HUES6 (cell line): ENCODE measurements around the gene EP300.
"Not testable (repeated sequence)": the region's sequence is repeated elsewhere in the genome, so short reads cannot be mapped to it uniquely, and the experiment has no call there.

Source experiments
- H3K27ac ChIP-seq: 2 replicates; pipeline ENCODE4 v1.7.0; 2013; ENCODE audit warnings: low read depth, mild to moderate bottlenecking, low read length, inconsistent platforms
- H3K27me3 ChIP-seq: 2 replicates; pipeline ENCODE4 v1.6.1; 2013; ENCODE audit warnings: low read length; ENCODE audit not compliant: control insufficient read depth, insufficient read depth
- H3K36me3 ChIP-seq: 2 replicates; pipeline ENCODE4 v1.6.1; 2013; ENCODE audit warnings: low read length; ENCODE audit not compliant: control insufficient read depth, insufficient read depth
- H3K4me1 ChIP-seq: 2 replicates; pipeline ENCODE4 v1.6.1; 2013; ENCODE audit warnings: low read length; ENCODE audit not compliant: control insufficient read depth, insufficient read depth
- H3K4me3 ChIP-seq: 2 replicates; pipeline ENCODE4 v1.5.1; 2013; ENCODE audit warnings: low read depth, low read length
- H3K9ac ChIP-seq: one replicate; pipeline ENCODE4 v1.6.1; 2013; ENCODE audit warnings: mild to moderate bottlenecking, low read length
- H3K9me3 ChIP-seq: 2 replicates; pipeline ENCODE4 v1.6.1; 2013; ENCODE audit warnings: low read depth, low read length; ENCODE audit not compliant: control insufficient read depth, insufficient read depth

The EP300 gene

DNA sequence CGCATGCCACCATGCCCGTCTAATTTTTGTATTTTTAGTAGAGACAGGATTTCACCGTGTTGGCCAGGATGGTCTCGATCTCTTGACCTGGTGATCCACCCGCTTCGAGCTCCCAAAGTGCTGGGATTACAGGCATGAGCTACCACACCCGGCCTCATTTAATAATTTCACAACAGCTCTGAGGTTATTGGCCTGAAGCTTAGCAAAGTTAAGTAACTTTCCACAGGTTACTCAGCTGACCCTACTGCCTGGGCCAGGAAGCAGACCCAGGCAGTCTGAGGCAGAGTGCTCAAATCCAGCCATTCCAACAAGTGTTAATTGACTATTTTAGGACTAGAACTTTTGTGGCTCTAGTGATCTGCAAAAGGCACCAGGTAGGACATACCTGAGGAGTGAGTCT, 60.5 kb downstream of the EP300 start:
- Histone ChIP-seq H3K27ac (no peak overlapping the region), H3K9ac (no peak overlapping the region), H3K27me3 (no peaks in the 10 kb centered on the region), H3K36me3 (peaks cover 100% of the 10 kb centered on the region), H3K4me1 (no peaks in the 10 kb centered on the region), H3K4me3 (no peak overlapping the region), H3K9me3 (no peaks in the 10 kb centered on the region)

DNA sequence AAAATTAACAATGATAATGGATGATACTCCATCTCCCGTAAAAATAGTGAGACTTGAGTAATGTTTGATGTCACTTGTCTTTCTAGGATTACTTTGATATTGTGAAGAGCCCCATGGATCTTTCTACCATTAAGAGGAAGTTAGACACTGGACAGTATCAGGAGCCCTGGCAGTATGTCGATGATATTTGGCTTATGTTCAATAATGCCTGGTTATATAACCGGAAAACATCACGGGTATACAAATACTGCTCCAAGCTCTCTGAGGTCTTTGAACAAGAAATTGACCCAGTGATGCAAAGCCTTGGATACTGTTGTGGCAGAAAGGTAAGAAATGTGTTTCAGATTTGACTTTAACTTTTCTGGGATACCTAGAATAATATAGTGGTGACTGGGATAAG, 64.7 kb downstream of the EP300 start:
- Histone ChIP-seq H3K36me3 (peaks cover 98% of the 10 kb centered on the region), H3K9me3 (no peaks in the 10 kb centered on the region), H3K27ac (no peak overlapping the region), H3K4me3 (no peak overlapping the region), H3K27me3 (no peaks in the 10 kb centered on the region), H3K9ac (no peak overlapping the region), H3K4me1 (no peaks in the 10 kb centered on the region)

DNA sequence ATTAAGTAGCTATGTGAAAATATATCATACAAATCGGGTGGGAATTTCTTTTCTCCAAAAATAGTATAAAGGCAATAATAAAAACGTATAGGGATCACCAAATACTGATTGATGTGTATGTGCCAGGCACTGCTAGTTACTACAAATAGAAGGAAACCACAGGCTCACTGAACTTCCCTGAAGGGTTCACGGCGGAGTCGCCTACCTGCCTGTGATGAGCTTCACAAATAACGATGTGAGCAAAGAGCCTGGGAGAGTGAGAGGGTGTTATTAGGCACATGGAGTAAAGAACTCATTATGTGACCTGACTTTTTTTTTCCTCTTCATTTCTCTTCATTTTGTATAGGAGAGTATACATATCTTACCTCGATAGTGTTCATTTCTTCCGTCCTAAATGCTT, 76.8 kb downstream of the EP300 start:
- Histone ChIP-seq H3K4me1 (no peaks in the 10 kb centered on the region), H3K36me3 (peaks cover 96% of the 10 kb centered on the region), H3K9ac (no peak overlapping the region), H3K4me3 (no peak overlapping the region), H3K9me3 (no peaks in the 10 kb centered on the region), H3K27me3 (no peaks in the 10 kb centered on the region), H3K27ac (no peak overlapping the region)

DNA sequence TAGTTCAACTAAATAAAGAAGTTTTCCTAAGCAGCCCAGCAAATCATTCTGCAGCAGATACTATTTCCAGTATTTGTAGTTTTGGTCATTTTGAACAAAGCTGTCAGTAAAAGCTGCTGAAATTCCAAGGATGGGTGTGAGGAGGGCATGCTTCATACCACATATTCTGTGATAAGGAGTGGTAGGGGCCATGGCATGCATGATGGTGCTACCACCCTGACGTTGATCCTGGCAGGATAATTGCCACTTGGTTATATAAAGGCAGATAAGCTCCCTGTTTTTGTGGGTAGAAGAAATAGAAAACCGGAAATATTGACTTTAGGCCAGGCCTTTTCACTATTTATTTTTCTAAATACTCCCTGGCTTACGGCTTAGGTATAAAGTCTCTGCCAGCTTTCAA, 79.6 kb downstream of the EP300 start:
- H3K9ac ChIP-seq: no peak overlapping the region
- peaks cover 98% of the 10 kb centered on the region for H3K36me3 ChIP-seq
- H3K27ac ChIP-seq: 0 out of 2 replicates have a peak overlapping the region, but pooled peaks have one; percentile 15
- no peaks in the 10 kb centered on the region for H3K4me1 ChIP-seq
- H3K27me3 ChIP-seq: no peaks in the 10 kb centered on the region
- H3K9me3 ChIP-seq: no peaks in the 10 kb centered on the region
- H3K4me3 ChIP-seq: no peak overlapping the region

DNA sequence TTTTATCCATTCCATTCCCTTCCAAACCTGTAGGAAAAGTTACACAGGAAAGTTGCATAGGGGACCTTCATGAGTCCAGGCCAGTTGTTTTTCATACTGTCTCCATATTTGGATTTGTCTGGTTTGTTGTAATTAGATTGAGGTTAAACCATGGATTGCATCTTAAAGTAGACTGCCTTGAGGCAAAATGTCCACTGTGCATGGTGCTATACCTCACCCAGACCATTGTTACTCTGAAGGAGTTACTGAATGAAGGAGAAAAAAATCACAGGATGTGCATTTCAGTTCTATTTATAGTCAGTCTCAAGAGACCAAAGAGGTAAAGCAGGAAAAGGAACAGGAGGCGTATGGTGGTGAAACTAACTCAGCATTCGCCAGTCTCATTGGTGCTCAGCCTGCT, 83.2 kb downstream of the EP300 start:
- H3K4me3 ChIP-seq: no peak overlapping the region
- H3K36me3 ChIP-seq: peaks cover 96% of the 10 kb centered on the region
- no peaks in the 10 kb centered on the region for H3K27me3 ChIP-seq
- H3K9ac ChIP-seq: no peak overlapping the region
- no peaks in the 10 kb centered on the region for H3K4me1 ChIP-seq
- no peaks in the 10 kb centered on the region for H3K9me3 ChIP-seq
- H3K27ac ChIP-seq: no peak overlapping the region

DNA sequence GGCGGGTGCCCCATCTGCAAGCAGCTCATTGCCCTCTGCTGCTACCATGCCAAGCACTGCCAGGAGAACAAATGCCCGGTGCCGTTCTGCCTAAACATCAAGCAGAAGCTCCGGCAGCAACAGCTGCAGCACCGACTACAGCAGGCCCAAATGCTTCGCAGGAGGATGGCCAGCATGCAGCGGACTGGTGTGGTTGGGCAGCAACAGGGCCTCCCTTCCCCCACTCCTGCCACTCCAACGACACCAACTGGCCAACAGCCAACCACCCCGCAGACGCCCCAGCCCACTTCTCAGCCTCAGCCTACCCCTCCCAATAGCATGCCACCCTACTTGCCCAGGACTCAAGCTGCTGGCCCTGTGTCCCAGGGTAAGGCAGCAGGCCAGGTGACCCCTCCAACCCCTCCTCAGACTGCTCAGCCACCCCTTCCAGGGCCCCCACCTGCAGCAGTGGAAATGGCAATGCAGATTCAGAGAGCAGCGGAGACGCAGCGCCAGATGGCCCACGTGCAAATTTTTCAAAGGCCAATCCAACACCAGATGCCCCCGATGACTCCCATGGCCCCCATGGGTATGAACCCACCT, 84.7 kb downstream of the EP300 start:
- Histone ChIP-seq H3K4me3 (no peak overlapping the region), H3K4me1 (peaks cover 8% of the 10 kb centered on the region), H3K36me3 (peaks cover 82% of the 10 kb centered on the region), H3K9ac (no peak overlapping the region), H3K27ac (no peak overlapping the region), H3K9me3 (no peaks in the 10 kb centered on the region), H3K27me3 (no peaks in the 10 kb centered on the region)

DNA sequence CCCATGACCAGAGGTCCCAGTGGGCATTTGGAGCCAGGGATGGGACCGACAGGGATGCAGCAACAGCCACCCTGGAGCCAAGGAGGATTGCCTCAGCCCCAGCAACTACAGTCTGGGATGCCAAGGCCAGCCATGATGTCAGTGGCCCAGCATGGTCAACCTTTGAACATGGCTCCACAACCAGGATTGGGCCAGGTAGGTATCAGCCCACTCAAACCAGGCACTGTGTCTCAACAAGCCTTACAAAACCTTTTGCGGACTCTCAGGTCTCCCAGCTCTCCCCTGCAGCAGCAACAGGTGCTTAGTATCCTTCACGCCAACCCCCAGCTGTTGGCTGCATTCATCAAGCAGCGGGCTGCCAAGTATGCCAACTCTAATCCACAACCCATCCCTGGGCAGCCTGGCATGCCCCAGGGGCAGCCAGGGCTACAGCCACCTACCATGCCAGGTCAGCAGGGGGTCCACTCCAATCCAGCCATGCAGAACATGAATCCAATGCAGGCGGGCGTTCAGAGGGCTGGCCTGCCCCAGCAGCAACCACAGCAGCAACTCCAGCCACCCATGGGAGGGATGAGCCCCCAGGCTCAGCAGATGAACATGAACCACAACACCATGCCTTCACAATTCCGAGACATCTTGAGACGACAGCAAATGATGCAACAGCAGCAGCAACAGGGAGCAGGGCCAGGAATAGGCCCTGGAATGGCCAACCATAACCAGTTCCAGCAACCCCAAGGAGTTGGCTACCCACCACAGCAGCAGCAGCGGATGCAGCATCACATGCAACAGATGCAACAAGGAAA, 85.4 kb downstream of the EP300 start:
- Histone ChIP-seq H3K4me1 (peaks cover 8% of the 10 kb centered on the region), H3K36me3 (peaks cover 75% of the 10 kb centered on the region), H3K4me3 (no peak overlapping the region), H3K9ac (no peak overlapping the region), H3K27ac (no peak overlapping the region), H3K9me3 (no peaks in the 10 kb centered on the region), H3K27me3 (no peaks in the 10 kb centered on the region)

DNA sequence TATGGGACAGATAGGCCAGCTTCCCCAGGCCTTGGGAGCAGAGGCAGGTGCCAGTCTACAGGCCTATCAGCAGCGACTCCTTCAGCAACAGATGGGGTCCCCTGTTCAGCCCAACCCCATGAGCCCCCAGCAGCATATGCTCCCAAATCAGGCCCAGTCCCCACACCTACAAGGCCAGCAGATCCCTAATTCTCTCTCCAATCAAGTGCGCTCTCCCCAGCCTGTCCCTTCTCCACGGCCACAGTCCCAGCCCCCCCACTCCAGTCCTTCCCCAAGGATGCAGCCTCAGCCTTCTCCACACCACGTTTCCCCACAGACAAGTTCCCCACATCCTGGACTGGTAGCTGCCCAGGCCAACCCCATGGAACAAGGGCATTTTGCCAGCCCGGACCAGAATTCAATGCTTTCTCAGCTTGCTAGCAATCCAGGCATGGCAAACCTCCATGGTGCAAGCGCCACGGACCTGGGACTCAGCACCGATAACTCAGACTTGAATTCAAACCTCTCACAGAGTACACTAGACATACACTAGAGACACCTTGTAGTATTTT, 86.1 kb downstream of the EP300 start:
- H3K9ac ChIP-seq: no peak overlapping the region
- no peak overlapping the region for H3K27ac ChIP-seq
- H3K27me3 ChIP-seq: no peaks in the 10 kb centered on the region
- H3K4me1 ChIP-seq: peaks cover 8% of the 10 kb centered on the region
- peaks cover 69% of the 10 kb centered on the region for H3K36me3 ChIP-seq
- no peaks in the 10 kb centered on the region for H3K9me3 ChIP-seq
- no peak overlapping the region for H3K4me3 ChIP-seq

DNA sequence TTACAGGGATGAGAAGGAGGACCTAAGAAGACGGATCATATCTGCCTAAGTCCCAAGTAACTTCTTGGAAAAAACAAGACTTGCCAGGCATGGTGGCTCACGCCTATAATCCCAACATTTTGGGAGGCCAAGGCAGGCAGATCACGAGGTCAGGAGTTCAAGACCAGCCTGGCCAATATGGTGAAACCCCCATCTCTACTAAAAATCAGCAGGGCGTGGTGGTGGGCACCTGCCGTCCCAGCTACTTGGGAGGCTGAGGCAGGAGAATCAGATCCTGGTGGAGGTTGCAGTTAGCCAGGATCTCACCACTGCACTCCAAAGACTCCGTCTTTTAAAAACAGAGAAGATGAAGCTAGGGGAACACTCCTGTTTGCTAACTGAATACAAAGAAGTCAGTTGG, 88.0 kb downstream of the EP300 start:
- Histone ChIP-seq H3K36me3 (peaks cover 50% of the 10 kb centered on the region), H3K4me1 (peaks cover 17% of the 10 kb centered on the region)
- H3K27me3 ChIP-seq, H3K4me3 ChIP-seq, H3K9me3 ChIP-seq, H3K27ac ChIP-seq, H3K9ac ChIP-seq: not testable (repeated sequence)

DNA sequence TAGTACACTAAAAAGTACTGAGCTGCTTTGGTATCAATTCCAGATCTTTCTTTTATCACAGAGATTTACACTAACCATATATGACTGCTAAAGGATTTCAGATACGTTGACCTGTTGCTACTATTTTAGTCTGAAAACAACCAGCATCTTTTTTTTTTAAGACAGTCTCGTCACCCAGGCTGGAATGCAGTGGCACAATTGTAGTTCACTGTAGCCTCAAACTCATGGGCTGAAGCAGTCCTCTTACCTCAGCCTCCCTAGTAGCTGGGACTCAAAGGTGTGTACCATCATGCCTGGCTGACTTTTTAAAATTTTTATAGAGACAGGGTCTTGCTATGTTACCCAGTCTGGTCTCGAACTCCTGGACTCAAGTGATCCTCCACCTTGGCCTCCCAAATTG, 88.5 kb downstream of the EP300 start:
- Histone ChIP-seq H3K27me3 (no peaks in the 10 kb centered on the region), H3K9me3 (no peaks in the 10 kb centered on the region), H3K9ac (no peak overlapping the region), H3K4me3 (no peak overlapping the region), H3K4me1 (peaks cover 17% of the 10 kb centered on the region), H3K36me3 (peaks cover 44% of the 10 kb centered on the region), H3K27ac (no peak overlapping the region)
